ENCODE data around the gene SERINC2.
A peak's percentile ranks its signal among the peaks of the same experiment; 100 is the strongest.

The SERINC2 gene

GRCh38 chr1:31398246-31398645, 14.8 kb upstream of the SERINC2 start:
- Mint-ChIP-seq H3K27ac (no peak overlapping the region), H3K4me3 (no peak overlapping the region), H3K4me1 (ENCODE audit: low read depth) (peaks cover 8% of the 10 kb centered on the region), H3K9me3 (no peaks in the 10 kb centered on the region), H3K36me3 (ENCODE audit: low read depth) (no peaks in the 10 kb centered on the region), H3K27me3 (no peaks in the 10 kb centered on the region)

- Mint-ChIP-seq H3K4me1 (ENCODE audit: low read depth) (peaks cover under 1% of the 10 kb centered on the region), H3K27ac (no peak overlapping the region), H3K27me3 (no peaks in the 10 kb centered on the region), H3K9me3 (no peaks in the 10 kb centered on the region), H3K4me3 (no peak overlapping the region), H3K36me3 (ENCODE audit: low read depth) (no peaks in the 10 kb centered on the region)
Observed at GRCh38 chr1:31399976-31400375, 13.0 kb upstream of the SERINC2 start.

DNA sequence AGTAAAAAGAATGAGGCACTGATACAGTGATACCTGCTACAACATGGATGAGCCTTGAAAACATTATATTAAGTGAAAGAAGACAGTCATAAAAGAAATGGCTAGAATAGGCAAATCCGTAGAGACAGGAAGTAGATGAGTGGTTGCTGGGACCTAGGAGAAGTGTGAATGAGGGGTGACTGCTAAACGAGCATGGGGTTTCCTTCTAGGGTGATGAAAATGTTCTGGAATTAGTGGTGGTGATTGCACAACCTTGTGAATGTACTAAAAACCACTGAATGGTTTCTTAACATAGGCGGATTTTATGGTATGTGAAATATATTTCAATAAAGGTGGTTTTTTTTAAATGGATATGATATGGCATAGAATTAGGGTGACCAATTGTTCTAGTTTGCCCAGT, 12.6 kb upstream of the SERINC2 start:
- no peaks in the 10 kb centered on the region for H3K4me1 Mint-ChIP-seq (ENCODE audit: low read depth)
- no peaks in the 10 kb centered on the region for H3K36me3 Mint-ChIP-seq (ENCODE audit: low read depth)
- H3K9me3 Mint-ChIP-seq, result no peaks in the 10 kb centered on the region
- H3K4me3 Mint-ChIP-seq, result no peak overlapping the region
- no peak overlapping the region for H3K27ac Mint-ChIP-seq
- H3K27me3 Mint-ChIP-seq, result no peaks in the 10 kb centered on the region

- H3K27ac Mint-ChIP-seq, result no peak overlapping the region
- H3K36me3 Mint-ChIP-seq (ENCODE audit: low read depth), result no peaks in the 10 kb centered on the region
- H3K4me1 Mint-ChIP-seq (ENCODE audit: low read depth), result no peaks in the 10 kb centered on the region
- no peaks in the 10 kb centered on the region for H3K27me3 Mint-ChIP-seq
- no peak overlapping the region for H3K4me3 Mint-ChIP-seq
- no peaks in the 10 kb centered on the region for H3K9me3 Mint-ChIP-seq
Observed at GRCh38 chr1:31401241-31401640, 11.8 kb upstream of the SERINC2 start.

GRCh38 chr1:31405578-31406245, 7.3 kb upstream of the SERINC2 start:
- Mint-ChIP-seq H3K4me1 (ENCODE audit: low read depth) (no peaks in the 10 kb centered on the region), H3K27me3 (peaks cover 12% of the 10 kb centered on the region), H3K9me3 (no peaks in the 10 kb centered on the region), H3K27ac (no peak overlapping the region), H3K4me3 (no peak overlapping the region), H3K36me3 (ENCODE audit: low read depth) (no peaks in the 10 kb centered on the region)

DNA sequence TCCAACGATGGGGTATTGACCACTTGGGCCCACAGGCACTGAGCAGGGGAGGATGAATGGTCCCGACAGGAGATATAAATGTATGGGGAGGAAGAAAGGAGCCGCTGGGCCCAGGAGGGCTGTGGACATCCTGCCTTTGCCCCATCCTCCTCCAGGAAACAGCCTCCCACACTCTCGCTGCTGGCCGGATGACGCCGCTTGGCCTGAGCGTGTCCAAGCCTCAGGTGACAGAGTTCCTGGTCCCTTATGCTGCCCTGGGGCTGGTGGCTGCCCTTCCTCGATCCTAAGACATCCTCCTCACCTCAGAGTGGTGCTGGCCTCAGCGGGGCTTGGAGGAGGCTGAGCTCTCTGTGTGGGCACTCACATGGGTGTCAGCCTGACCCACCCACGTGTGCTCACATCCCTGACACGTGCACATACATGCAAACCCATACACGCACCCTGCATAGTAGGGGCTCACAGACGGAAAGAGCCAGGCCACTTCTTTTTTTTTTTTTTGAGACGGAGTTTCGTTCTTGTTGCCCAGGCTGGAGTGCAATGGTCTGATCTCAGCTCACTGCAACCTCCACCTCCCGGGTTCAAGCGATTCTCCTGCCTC, 5.9 kb upstream of the SERINC2 start:
- Mint-ChIP-seq H3K4me1 (ENCODE audit: low read depth) (peaks cover under 1% of the 10 kb centered on the region), H3K36me3 (ENCODE audit: low read depth) (no peaks in the 10 kb centered on the region), H3K27ac (peak overlapping the region; percentile 76), H3K9me3 (no peaks in the 10 kb centered on the region), H3K27me3 (peaks cover 24% of the 10 kb centered on the region), H3K4me3 (no peak overlapping the region)

GRCh38 chr1:31408788-31409318, 4.2 kb upstream of the SERINC2 start:
- Mint-ChIP-seq H3K9me3 (no peaks in the 10 kb centered on the region), H3K27me3 (peaks cover 34% of the 10 kb centered on the region), H3K36me3 (ENCODE audit: low read depth) (no peaks in the 10 kb centered on the region)

GRCh38 chr1:31409946-31410858, 2.8 kb upstream of the SERINC2 start:
- H3K27me3 Mint-ChIP-seq, result peaks cover 46% of the 10 kb centered on the region
- H3K27ac Mint-ChIP-seq, result no peak overlapping the region
- H3K9me3 Mint-ChIP-seq, result no peaks in the 10 kb centered on the region
- no peak overlapping the region for H3K4me3 Mint-ChIP-seq
- peaks cover 11% of the 10 kb centered on the region for H3K4me1 Mint-ChIP-seq (ENCODE audit: low read depth)
- H3K36me3 Mint-ChIP-seq (ENCODE audit: low read depth), result no peaks in the 10 kb centered on the region

More at GRCh38 chr1:31408788-31409318, 4.2 kb upstream of the SERINC2 start:
- H3K27ac Mint-ChIP-seq, result no peak overlapping the region
- H3K4me1 Mint-ChIP-seq (ENCODE audit: low read depth), result peaks cover 9% of the 10 kb centered on the region
- H3K4me3 Mint-ChIP-seq, result no peak overlapping the region

DNA sequence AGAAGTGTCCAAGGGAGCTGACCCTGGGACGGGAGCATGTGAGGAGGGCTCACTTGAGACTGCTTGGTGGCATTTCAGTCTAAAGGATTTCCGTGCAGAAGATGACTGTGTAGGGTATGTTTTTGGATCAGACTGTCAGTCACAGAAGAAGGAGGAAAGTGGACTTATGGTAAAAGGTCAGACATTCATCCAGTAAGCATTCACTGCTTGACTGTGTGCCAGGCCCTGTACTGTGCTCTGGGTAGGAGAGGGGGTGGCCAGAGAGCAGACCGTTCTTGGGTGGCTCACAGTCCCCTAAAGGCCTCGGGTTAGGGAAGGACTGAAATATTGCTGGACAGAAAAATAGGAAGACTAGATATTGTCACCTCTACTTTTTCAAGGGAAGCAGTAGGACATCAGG, 2.1 kb upstream of the SERINC2 start:
- H3K4me3 Mint-ChIP-seq, result no peak overlapping the region
- no peaks in the 10 kb centered on the region for H3K36me3 Mint-ChIP-seq (ENCODE audit: low read depth)
- H3K9me3 Mint-ChIP-seq, result no peaks in the 10 kb centered on the region
- H3K4me1 Mint-ChIP-seq (ENCODE audit: low read depth), result peaks cover 11% of the 10 kb centered on the region
- peaks cover 53% of the 10 kb centered on the region for H3K27me3 Mint-ChIP-seq
- H3K27ac Mint-ChIP-seq, result no peak overlapping the region

DNA sequence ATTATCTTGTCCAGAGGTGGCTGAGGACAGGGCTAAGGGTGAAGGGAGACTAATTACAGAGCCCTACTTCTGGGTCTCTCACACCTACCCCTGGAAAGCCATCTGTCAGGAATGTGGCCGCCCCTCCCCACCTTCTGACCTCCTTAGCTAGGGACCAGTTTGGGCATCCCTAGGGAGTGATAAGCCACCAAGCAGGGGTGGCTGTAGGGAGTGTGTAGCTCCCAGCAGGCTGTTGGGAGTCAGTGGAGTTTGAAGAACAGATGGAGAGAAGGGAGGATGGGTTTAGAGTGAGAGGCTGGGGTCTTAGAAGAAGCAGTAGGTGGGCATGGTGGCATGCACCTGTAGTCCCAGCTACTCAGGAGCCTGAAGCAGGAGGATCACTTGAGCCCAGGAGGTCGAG, 808 bp upstream of the SERINC2 start:
- peaks cover 11% of the 10 kb centered on the region for H3K4me1 Mint-ChIP-seq (ENCODE audit: low read depth)
- H3K4me3 Mint-ChIP-seq, result peak overlapping the region; percentile 62
- no peaks in the 10 kb centered on the region for H3K36me3 Mint-ChIP-seq (ENCODE audit: low read depth)
- peaks cover 60% of the 10 kb centered on the region for H3K27me3 Mint-ChIP-seq
- no peaks in the 10 kb centered on the region for H3K9me3 Mint-ChIP-seq
- no peak overlapping the region for H3K27ac Mint-ChIP-seq

DNA sequence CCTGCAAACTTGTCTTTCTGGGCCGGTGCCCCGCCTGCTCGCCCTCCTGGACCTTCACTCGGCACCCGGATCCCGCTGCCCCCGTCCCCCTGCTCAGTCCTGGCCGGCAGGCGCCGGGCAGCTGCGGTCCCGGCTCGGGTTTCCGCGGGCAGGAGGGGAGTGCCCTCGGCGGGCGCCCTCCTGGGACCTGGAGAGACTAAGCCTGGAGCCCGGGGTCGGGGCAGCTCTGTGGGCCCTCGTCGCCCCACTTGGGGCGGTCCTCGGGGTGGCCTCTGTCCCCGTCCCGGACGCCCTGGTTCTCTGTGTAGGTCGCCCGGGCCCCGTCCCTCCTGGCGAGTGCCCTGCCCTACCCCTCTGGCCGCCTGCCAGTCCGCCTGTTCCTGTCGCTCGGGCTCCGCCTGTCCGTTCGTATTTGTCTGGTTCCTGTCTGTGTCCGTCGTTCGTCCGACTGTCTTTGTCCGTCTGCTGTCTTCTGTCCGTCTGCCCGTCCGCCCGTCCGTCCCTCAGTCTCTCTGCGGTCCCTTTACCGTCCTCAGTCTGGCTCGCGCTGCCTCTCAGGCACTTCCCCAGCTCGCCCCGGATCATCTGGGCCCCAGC, 490 bp downstream of the SERINC2 start:
- Mint-ChIP-seq H3K27me3 (peaks cover 64% of the 10 kb centered on the region), H3K9me3 (no peaks in the 10 kb centered on the region), H3K36me3 (ENCODE audit: low read depth) (no peaks in the 10 kb centered on the region), H3K4me1 (ENCODE audit: low read depth) (peaks cover 11% of the 10 kb centered on the region), H3K27ac (no peak overlapping the region), H3K4me3 (peak overlapping the region; percentile 86)

GRCh38 chr1:31414980-31415370, 2.0 kb downstream of the SERINC2 start:
- H3K27me3 Mint-ChIP-seq, result peaks cover 55% of the 10 kb centered on the region
- H3K27ac Mint-ChIP-seq, result no peak overlapping the region
- no peak overlapping the region for H3K4me3 Mint-ChIP-seq
- H3K9me3 Mint-ChIP-seq, result no peaks in the 10 kb centered on the region
- H3K4me1 Mint-ChIP-seq (ENCODE audit: low read depth), result peaks cover 11% of the 10 kb centered on the region
- H3K36me3 Mint-ChIP-seq (ENCODE audit: low read depth), result no peaks in the 10 kb centered on the region

DNA sequence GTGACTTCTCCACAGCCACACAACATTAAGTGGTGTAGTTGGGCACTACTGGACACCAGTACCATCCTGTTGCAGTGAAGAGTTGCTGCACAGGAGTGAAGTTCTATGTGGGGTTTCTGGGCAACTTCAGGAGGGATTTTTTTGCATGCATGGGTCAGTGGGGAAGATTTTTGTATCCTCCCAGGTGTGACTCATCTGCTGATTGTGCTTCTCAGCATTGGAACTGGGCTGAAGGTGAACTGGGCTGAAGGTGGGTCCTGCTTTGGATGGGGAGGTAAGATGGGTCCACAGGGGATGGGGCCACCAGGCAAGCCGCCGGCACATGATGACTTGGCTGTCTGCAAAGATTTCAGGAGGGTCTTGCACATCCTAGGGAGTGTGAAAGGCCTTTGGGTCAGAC, 2.6 kb downstream of the SERINC2 start:
- Mint-ChIP-seq H3K27ac (no peak overlapping the region), H3K9me3 (no peaks in the 10 kb centered on the region), H3K36me3 (ENCODE audit: low read depth) (no peaks in the 10 kb centered on the region), H3K4me3 (no peak overlapping the region), H3K27me3 (peaks cover 53% of the 10 kb centered on the region), H3K4me1 (ENCODE audit: low read depth) (peaks cover 11% of the 10 kb centered on the region)

GRCh38 chr1:31416101-31416736, 3.2 kb downstream of the SERINC2 start:
- Mint-ChIP-seq H3K27me3 (peaks cover 47% of the 10 kb centered on the region), H3K4me1 (ENCODE audit: low read depth) (peaks cover 11% of the 10 kb centered on the region), H3K9me3 (no peaks in the 10 kb centered on the region), H3K4me3 (no peak overlapping the region), H3K27ac (no peak overlapping the region), H3K36me3 (ENCODE audit: low read depth) (no peaks in the 10 kb centered on the region)
